Stimulated activated CD4-positive, alpha-beta T cell treated with anti-CD3 and anti-CD28 coated beads, Interleukin-1b, Interleukin-23, amount 100 ng/mL, for 4 hours (primary cell): ENCODE data around the gene ARL10.
"Not testable (repeated sequence)": the region's sequence is repeated elsewhere in the genome, so short reads cannot be mapped to it uniquely, and the experiment has no call there.

ENCODE experiments used
- DNase-seq, 2 donors: peaks; one replicate each; pipeline ENCODE4 v3.0.0-alpha.2; 2020; ENCODE audit warnings: low read depth in 2 of 2

The ARL10 gene

GRCh38 chr5:176388444-176389134 is 23.3 kb downstream of the ARL10 start, which contains the start of the genes HIGD2A and NOP16:
HIGD2A (plus strand) TSS chr5:176388751; CDS start chr5:176388820, 69 bp downstream.
NOP16 (minus strand) TSS chr5:176388598; CDS start chr5:176388539, 59 bp downstream.
- DNase-seq = peak; percentile 99

- no peak for DNase-seq
Measured at GRCh38 chr5:176389135-176390123, 24.1 kb downstream of the ARL10 start.

- DNase-seq = no peak
Measured at GRCh38 chr5:176391479-176391878, 26.2 kb downstream of the ARL10 start.

- DNase-seq = no peak
Measured at GRCh38 chr5:176391999-176392398, 26.7 kb downstream of the ARL10 start.

DNA sequence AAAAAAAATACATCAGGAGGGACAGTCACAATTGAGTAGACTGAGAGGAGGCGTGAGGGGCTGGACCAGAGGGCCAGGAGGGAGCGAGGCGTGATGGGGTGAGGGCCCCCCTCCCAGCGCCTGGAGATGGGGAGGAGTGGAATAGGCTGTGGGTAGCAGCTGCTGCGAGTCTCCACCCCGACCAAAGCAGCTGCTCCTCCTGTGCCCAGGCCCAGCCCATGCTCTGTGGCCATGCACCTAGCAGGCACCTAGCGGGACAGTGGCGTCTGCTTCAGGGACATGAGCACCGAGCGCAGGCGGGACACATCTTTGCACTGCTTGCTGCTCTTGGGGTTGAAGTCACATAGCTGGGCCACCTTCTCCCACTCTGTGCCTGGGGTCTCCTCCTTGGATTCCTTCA is 27.2 kb downstream of the ARL10 start:
- DNase-seq = no peak

- no peak for DNase-seq
Measured at GRCh38 chr5:176394096-176394495, 28.8 kb downstream of the ARL10 start.

DNA sequence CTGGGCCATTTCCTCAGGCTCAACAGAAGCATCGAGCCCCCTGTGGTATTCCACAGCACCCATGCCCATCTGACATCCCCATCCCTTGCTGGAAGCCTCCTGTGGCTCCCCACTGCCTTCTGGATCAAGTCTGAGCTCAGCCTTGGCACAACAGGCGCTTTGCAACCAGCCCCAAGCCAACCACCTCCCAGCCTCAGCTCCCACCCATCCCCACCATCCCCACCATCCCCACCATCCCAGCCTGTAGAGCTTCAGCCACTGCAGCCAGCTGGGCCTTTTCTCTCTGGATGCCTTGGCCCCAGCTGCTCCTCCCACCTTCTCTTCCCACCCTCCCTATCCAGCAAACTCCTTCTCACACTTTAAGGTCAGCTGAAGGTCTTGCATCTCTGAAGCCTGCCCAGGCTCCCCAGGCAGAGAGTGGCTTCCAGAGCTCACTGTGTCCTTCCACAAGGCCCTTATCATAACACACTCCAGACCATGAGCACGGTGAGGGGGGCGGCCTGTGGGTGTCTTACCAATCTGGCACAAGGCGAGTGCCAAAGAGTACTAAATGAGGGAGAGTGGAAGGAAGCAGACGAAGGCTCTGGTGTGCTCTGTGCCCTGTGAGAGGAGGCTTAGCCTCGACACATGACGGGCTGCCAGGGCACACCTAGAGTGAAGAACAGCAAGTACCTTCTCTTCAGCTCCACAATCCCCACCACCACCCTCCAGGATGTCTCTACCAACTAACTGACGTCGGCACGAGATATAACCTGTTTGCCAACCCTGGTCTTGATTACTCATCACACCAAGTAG is 29.8 kb downstream of the ARL10 start:
- no peak for DNase-seq

- DNase-seq = no peak
Measured at GRCh38 chr5:176396330-176396729, 31.0 kb downstream of the ARL10 start.

GRCh38 chr5:176397736-176398420 is 32.6 kb downstream of the ARL10 start:
- no peak for DNase-seq

- no peak for DNase-seq
Measured at GRCh38 chr5:176400382-176401156, 35.3 kb downstream of the ARL10 start.

DNA sequence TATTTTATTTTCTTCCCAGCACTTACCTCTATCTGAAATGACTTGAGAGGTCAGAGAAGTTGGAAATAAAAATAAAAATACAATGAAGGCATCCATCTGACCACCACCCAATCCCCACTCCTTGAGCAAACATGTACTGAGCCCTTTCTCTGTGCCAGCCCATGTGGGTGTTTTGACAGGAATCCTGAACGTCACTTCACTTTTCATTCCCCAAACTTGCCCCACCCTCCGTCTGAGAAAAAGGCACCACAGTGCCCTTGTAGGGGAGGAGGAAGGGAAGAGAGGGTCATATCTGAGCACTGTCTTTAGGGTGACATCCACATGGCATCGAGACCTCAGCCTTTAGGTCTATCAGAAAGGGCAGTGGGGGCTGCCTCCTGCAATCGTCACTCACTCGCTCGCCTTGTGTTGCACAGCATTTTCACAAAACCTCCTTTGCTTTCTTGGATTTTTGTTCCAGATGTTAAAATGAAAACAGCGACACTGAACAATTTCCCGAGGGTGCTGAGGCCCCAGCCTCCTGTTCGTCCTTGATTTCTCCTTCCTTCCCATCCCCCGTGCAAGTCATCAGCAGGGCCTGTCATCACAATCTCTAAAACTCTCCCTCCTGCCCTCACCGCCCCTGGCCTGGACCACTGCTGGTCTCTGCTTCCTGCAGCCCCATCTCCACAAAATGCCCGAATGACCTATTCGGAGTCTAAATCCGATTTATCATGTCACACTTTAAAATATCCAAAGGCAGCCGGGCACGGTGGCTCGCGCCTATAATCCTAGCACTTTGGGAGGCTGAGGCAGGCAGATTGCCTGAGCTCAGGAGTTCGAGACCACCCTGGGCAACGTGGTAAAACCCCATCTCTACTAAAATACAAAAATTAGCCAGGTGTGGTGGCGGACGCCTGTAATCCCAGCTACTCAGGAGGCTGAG is 36.3 kb downstream of the ARL10 start:
- DNase-seq = no peak

GRCh38 chr5:176405656-176406435 is 40.6 kb downstream of the ARL10 start:
- DNase-seq = no peak

- no peak for DNase-seq
Measured at GRCh38 chr5:176406436-176407052, 41.3 kb downstream of the ARL10 start.

- no peak for DNase-seq
Measured at GRCh38 chr5:176407456-176408251, 42.4 kb downstream of the ARL10 start.

DNA sequence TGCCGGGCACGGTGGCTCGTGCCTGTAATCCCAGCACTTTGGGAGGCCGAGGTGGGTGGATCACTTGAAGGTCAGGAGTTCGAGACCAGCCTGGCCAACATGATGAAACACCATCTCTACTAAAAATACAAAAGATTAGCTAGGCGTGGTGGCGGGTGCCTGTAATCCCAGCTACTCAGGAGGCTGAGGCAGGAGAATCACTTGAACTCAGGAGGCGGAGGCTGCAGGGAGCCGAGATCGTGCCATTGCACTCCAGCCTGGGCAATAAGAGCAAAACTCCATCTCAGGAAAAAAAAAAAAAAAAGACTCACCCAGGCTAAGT is 42.9 kb downstream of the ARL10 start:
- not testable (repeated sequence) for DNase-seq

DNA sequence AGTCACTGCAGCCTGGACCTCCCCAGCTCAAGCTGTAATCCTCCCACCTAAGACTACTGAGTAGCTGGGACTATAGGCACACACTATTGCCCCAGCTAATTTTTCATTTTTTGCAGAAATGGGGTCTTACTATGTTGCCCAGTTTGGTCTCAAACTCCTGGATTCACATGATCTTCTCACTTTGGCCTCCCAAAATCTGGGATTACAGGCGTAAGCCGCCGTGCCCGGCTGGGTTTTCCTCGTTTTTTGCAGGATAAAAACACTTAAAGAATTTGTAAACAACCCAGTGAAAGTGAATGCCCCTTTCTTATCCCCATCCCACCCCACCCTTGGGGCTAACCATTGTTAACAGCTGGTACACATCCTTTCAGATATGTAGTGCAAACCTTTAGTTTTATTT is 43.3 kb downstream of the ARL10 start:
- DNase-seq = no peak

DNA sequence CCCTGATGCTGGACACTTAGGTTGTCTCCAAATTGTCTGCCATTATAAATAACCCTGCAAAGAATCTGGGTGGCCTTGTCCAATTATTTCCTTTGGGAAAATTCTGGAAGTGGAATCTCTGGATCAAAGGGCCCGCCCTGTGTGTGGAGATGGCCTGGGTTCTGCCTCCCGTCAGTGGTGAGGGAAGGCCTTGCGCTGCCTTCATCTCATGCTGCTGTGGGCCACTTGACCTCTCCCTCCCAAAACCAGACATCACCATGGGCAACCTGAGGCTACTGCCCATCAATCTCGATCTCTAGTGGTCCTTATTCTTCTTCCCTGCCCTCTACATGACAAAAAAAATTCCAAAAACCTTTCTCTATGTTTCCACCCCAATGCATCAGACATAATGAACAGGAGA is 44.5 kb downstream of the ARL10 start:
- no peak for DNase-seq
